Measurements from ENCODE around the gene IGF2R.

IGF2R gene

DNA sequence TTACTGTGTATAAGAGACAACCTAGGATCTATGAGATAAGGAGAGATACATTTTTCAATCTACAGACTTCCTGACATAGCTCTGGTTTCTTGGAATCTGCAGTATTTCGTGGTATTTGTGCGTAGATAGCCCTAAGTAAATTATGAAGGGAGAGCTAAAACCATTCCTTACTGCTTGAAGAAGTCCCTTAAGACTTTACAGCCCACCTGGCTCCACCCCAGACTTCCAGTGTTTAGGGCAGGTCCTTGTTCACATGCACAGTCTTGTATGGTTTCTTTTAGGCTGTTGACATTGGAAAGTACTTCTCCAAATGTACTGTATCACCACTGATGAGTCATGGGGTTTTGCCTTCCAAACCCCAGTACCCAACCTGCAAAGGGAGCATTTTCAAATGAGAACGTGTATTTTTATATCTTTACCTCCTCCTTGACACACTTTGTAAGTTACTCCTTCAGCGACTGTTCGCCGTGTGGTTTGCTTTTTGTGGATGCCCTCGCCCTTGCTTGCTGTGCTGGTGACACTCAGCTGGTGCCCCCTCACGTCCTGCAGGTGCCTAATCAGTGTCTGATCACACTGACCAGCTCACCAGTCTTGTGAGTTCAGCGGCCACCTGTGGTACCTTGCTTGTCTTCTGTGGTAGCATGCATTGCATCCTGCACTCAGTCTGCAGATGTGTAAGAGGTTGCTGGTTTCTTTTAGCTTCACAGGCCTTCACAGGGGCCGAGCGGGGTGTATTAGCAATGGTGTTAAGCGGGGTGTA is 73.3 kb downstream of the IGF2R start:
- TF ChIP-seq, protein P1, sequence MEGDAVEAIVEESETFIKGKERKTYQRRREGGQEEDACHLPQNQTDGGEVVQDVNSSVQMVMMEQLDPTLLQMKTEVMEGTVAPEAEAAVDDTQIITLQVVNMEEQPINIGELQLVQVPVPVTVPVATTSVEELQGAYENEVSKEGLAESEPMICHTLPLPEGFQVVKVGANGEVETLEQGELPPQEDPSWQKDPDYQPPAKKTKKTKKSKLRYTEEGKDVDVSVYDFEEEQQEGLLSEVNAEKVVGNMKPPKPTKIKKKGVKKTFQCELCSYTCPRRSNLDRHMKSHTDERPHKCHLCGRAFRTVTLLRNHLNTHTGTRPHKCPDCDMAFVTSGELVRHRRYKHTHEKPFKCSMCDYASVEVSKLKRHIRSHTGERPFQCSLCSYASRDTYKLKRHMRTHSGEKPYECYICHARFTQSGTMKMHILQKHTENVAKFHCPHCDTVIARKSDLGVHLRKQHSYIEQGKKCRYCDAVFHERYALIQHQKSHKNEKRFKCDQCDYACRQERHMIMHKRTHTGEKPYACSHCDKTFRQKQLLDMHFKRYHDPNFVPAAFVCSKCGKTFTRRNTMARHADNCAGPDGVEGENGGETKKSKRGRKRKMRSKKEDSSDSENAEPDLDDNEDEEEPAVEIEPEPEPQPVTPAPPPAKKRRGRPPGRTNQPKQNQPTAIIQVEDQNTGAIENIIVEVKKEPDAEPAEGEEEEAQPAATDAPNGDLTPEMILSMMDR (IDR thresholded peaks at IDR 0.05; ENCODE audit: insufficient read depth, low read depth, low read length, missing control alignments): no peak
- no peak overlapping the region for H3K4me3 ChIP-seq (ENCODE audit: low read depth, low read length)
- no peak for DNase-seq (ENCODE audit: low read depth)

DNA sequence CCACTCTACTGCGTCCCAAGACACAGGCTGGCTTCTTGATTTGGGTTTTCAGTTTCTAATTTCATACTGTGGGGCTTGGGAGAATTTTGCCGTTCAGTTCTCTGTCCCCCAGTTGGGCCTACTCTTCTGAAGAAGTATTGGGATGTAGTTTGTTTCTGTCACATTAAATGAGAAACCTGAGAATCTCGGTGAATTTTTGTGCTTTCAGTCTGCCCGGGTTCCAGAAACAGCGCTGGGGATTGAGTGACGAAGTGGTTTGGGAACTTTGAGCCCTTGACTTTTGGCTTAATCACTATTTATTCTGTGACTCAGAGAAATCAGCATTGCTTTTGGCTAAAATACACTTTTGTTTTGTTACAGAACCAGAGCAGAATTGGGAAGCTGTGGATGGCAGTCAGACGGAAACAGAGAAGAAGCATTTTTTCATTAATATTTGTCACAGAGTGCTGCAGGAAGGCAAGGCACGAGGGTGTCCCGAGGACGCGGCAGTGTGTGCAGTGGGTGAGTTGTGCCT is 74.0 kb downstream of the IGF2R start:
- no peak for DNase-seq (ENCODE audit: low read depth)
- no peak overlapping the region for H3K4me3 ChIP-seq (ENCODE audit: low read depth, low read length)
- TF ChIP-seq, protein P1 (IDR thresholded peaks at IDR 0.05; ENCODE audit: insufficient read depth, low read depth, low read length, missing control alignments): no peak

DNA sequence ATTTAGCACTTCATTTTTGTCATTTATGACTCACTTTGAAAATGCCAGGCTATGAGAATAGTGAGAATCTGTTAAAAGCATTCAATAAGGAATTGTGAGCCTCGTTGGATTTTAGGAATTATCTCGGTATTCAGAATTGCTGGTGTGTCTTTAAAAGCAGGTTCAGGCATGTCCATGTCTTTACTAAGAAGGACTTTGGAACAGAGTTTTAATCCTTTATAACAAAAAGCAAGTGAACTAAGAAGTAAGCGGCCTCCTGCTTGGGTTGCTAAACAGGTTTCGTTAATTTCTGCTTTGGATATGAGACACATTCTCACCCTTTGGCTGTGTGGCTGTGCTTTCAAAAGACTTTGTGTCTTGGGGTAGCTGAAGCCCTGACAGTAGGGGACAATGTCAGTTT is 74.9 kb downstream of the IGF2R start:
- TF ChIP-seq, protein P1 (IDR thresholded peaks at IDR 0.05; ENCODE audit: insufficient read depth, low read depth, low read length, missing control alignments): no peak
- no peak overlapping the region for H3K4me3 ChIP-seq (ENCODE audit: low read depth, low read length)
- DNase-seq (ENCODE audit: low read depth): no peak

DNA sequence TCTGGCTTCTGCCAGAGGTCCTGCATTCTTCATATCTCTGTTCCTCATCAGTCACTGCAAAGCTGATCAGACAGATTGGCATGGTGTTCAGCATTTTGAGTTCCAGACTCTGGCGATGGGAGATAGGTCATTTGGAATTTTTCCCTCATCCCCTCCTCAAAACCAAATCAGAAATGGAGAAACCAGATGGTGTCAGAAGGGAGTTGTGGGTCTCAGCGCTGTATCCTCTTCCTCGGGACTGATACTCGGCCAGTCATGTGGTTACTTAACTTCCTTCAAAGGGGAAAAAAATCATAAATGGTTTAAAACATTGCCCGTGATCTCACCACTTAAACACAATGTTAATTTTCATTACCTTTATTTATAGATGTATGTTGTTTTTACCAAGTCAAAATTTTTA is 75.8 kb downstream of the IGF2R start:
- DNase-seq (ENCODE audit: low read depth): no peak
- no peak overlapping the region for H3K4me3 ChIP-seq (ENCODE audit: low read depth, low read length)
- TF ChIP-seq, protein P1 (IDR thresholded peaks at IDR 0.05; ENCODE audit: insufficient read depth, low read depth, low read length, missing control alignments): no peak

DNA sequence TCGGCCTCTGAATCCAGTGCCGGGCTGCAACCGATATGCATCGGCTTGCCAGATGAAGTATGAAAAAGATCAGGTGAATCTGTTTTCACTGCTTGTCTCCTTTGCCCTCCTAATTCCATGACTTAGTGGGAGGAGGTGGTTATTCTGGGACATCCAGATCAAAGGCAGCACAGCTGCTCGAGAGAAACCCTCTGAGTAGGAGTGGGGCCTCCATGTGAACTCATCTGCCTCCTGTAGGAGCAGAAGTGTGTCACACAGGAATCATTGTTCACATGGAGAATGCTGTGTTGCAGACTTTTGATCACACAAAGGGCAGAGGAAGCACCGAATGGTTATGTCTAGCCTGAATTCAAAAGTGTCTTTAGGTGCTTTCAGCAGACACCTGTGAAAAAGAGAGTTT is 79.6 kb downstream of the IGF2R start:
- no peak overlapping the region for H3K4me3 ChIP-seq (ENCODE audit: low read depth, low read length)
- DNase-seq (ENCODE audit: low read depth): no peak
- TF ChIP-seq, protein P1 (IDR thresholded peaks at IDR 0.05; ENCODE audit: insufficient read depth, low read depth, low read length, missing control alignments): no peak

DNA sequence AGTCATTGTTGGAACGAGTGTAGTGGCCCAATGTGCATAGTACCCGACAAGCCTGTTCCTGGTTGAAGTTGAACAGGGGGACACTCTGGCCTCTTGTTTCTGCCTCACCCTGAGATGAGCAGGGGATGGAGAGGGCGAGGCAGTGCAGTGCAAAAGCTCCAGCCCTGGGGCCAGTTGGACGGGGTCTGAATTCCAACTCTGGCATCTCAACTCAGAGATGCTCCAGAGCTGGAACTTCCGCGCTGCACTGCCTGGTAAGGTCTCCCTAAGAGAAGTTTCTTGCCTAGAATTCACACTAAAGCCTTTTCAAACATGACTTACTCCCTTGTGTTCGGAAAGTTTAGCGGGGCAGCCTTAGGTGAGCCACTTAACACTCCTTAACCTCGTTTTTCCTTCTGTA is 80.5 kb downstream of the IGF2R start:
- no peak overlapping the region for H3K4me3 ChIP-seq (ENCODE audit: low read depth, low read length)
- DNase-seq (ENCODE audit: low read depth): no peak
- TF ChIP-seq, protein P1 (IDR thresholded peaks at IDR 0.05; ENCODE audit: insufficient read depth, low read depth, low read length, missing control alignments): no peak

DNA sequence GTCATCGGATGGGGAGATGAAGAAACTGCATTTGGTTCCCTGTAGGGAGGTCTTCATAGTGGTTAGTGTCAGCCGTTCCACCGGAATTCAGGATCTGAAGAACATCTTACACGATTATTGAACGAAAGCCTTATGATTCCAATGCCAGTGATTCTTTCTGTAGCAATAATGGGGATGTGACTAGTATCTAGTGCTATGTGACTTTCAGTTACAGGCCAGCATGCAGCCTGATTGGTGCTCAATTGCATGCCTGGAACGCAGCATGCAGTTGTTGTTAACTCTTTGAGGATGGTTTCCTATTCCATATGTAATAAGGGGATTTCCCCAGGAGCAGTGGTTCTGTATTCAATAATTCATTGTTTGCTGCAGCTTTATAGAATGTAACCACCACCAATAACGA is 81.1 kb downstream of the IGF2R start:
- DNase-seq (ENCODE audit: low read depth): no peak
- TF ChIP-seq, protein P1 (IDR thresholded peaks at IDR 0.05; ENCODE audit: insufficient read depth, low read depth, low read length, missing control alignments): no peak
- H3K4me3 ChIP-seq (ENCODE audit: low read depth, low read length): no peak overlapping the region

Data from GM12865 (cell line).